T-helper 2 cell treated with Interferon-gamma antibody and Interleukin-4, amounts not matched to agents 100 ng/mL and 5 ng/mL, for 36 hours (primary cell): ENCODE data around the gene FAM216A. TPM values are rescaled to one million over a fixed set of nuclear protein-coding genes. Genes with fewer than 3 reads are reported as not detected.
"Not testable (repeated sequence)": the region's sequence is repeated elsewhere in the genome, so short reads cannot be mapped to it uniquely, and the experiment has no call there.

Source experiments
- intact Hi-C: fragments of 100-400 bp; cut with micrococcal nuclease; formaldehyde crosslinking; loops from one replicate; pipeline ENCODE4 v1.15.1; 2023
- total RNA-seq: library from RNA; stranded (reverse); gene quantifications from 2 replicates; pipeline ENCODE4 v1.2.3, GENCODE V29; 2022

FAM216A gene, protein sequence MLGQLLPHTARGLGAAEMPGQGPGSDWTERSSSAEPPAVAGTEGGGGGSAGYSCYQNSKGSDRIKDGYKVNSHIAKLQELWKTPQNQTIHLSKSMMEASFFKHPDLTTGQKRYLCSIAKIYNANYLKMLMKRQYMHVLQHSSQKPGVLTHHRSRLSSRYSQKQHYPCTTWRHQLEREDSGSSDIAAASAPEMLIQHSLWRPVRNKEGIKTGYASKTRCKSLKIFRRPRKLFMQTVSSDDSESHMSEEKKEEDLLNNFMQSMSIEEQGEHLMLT
- total RNA-seq: 19.7 and 20.1 TPM in 2 replicates

DNA sequence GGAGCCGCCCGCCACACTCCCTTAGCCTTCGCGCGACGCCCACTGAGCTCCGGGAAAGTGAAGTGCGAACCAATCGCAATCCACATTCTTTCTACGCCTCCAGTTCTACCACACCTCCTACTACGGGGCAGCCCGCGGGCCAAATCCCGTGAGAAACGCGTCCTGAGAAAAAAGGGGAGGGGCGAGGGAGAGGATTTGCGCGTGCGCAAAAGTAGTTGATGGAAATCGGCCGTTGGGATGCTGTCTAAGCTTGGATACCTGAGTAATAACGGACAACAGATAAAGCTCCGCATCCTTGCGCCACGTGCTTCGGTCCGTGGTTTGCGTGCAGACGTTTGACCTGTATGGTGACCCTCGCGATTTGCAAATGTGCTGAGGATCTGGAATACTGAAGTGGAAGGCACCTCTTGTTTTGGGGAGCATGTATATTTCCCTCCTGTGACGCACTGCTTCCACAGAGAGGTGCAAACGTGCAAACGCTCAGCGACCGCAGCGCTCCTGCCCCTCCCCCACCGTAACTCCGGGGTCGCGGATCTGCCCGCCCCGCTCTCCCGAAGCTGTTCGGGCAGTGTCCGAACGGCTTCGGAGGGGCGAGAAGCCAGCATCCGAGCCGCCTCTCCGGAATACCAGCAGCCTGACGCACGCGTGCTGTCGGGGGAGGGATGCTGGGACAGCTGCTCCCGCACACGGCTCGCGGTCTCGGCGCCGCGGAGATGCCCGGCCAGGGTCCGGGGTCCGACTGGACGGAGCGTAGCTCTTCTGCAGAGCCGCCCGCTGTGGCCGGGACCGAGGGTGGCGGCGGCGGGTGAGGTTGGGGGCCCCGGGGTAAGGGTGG is at the start of gene FAM216A, which contains the start of gene GPN3:
FAM216A (plus strand) TSS at position 632 of the 835 bp plus-strand sequence; CDS start at position 663, 31 bp downstream.
GPN3 (minus strand) TSS at position 44 of the 835 bp plus-strand sequence. CDS start 54 bp downstream, outside the sequence.
- intact Hi-C loops: loop anchor here (1.0 to 2.0 kb wide), 8 partner anchors 18 to 358 kb away; partner anchors contain the start of genes ARPC3, ATP2A2, PPTC7 and RAD9B

DNA sequence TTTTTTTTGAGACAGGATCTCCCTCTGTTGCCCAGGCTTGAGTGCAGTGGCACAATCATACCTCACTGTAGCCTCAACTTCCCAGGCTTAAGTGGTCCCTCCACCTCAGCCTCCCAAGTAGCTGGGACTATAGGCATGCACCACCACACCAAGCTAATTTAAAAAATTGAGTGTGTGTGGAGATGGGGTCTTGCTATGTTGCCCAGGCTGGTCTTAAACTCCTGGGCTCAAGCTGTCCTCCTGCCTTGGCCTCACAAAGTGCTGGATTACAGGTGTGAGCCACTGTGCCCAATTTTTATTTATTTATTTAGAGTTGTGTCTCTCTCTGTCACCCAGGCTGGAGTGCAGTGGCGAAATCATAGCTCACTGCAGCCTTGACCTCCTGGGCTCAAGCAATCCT is 48.0 kb upstream of the FAM216A start:
- intact Hi-C loops: not testable (repeated sequence)

DNA sequence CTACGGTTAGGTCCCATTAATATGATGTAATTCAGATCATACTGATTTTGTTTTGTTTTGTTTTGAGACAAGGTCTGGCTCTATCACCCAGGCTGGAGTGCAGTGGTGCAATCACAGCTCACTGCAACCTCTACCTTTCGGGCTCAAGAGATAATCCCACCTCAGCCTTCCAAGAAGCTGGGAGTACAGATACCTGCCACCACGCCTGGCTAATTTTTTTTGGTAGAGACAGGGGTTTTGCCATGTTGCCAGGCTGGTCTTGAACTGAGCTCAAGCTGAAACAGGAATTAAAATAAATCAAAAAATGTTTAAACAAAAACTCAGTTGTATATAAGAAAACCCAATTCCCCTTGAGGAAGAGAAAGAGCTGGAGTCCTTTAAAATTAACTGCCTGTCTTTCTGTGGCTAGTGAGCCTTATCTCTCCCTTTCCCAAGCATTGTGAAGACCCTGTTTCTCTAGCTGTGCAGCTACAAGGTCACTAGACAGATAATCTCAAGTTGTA is 47.4 kb upstream of the FAM216A start:
- intact Hi-C loops: no loop called here

DNA sequence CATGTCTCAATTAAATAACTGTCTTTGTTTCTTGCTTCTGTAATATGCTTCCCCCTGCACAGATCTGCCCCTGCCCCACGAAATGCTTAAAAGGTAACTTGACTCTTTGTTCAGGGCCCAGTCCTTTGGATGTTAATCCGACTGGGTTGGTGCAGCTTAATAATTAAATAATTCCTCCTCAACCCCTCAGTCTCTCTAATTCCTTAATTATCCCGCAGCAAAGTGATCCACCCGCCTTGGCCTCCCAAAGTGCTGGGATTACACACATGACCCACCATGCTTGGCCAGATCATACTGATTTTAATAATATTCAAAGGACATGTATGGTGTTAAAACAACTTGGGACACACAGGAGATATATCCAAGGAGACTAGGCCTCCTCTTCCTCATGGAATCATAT is 46.9 kb upstream of the FAM216A start:
- intact Hi-C loops: no loop called here

DNA sequence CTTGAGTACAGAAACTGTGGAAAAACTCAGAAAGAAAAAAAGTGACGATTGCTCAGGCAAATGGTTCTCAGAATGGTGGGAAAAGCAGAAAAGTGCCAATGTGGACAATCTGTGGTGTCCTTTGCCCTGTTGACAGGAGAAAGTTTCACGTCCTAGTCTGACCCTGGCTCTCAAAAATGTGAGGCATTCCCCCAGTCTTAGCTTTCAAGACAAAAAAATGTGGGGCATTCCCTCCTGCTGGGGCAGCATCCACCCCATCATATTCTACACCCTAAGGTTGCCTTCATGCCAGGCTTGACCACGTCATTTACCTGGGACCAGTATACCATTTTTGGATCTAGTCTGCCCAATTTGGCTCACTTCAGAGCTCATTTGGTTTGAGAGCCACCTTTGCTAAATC is 44.4 kb upstream of the FAM216A start:
- intact Hi-C loops: no loop called here

DNA sequence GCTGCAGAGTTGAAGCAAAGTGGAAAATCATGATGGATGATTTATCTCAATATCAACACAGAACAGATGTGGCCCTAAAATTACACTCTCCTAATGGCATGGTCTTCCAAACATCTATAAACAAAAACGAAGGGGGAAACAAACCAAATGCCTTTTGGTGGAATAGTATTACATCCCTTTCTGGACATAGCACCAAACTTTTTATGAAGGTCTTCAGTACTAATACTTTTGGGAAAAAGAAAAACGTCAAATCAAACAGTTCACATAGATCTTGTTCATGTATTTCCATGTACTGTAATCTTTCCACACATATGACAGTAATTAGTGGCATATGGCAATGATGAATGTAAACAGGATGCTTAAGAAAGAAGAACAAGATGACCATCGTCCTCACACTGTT is 42.2 kb upstream of the FAM216A start:
- intact Hi-C loops: no loop called here

DNA sequence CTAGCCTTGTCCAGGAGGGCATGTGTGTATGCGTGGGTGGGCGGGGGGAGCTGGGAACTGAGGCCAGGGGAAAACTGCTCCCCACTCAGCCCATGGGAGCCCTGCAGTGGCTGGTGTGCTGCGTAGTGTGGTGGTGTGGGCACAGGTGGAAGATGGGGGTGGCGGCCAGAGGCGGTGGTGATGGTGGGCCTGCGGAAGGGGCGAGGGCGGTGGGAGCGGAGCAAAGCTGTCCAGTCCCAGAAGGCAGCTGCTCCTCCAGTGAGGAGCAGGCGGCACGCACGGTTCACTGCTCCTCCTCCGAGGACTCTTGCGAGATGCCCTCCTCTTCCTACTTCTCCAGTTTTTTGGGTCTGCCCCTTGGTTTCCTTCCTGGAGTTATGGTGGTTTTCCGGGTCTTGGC is 39.0 kb upstream of the FAM216A start:
- intact Hi-C loops: not testable (repeated sequence)

DNA sequence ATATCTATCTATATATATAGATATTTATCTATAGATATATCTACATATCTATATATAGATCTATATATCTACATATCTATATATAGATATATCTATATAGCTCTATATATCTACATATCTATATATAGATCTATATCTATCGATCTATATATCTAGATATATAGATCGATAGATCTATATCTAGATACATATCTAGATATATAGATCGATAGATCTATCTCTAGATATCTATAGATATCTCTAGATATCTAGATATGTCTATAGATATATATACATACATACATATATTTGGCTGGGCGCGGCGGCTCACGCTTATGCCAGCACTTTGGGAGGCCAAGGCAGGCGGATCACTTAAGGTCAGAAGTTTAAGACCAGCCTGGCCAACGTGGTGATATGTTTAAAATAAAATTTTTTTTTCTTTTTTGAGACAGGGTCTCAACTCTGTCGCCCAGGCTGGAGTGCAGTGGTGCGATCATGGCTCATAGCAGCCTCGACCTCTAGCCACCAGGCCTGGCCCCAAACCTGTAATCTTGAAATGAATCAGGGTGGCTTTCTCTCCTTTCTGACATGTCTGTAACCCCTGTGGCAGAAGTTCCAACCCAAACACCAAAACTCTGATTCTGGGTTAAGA is 36.6 kb upstream of the FAM216A start:
- intact Hi-C loops: loop anchor here (1.0 kb wide), 5 partner anchors 18 to 532 kb away; partner anchors contain the start of genes ARPC3 and TCHP

DNA sequence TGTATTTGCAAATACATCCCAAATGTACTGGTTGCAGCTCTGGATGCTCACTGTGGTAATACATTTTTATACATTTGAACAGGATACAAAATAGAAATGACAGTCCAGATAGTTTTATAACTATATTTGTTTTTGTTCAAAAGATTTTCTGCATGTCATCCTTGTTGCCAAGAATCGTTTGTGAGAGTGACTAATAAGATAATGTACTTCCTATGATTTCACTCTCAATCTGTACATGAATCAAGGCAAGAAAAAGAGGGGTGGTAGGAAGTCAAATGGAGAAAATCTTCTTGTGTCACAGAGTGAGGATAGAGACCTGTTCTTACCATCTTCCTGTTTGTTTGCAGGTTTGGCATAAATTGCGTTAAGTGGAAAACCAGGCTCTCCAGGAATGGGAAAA is 32.4 kb upstream of the FAM216A start:
- intact Hi-C loops: no loop called here

DNA sequence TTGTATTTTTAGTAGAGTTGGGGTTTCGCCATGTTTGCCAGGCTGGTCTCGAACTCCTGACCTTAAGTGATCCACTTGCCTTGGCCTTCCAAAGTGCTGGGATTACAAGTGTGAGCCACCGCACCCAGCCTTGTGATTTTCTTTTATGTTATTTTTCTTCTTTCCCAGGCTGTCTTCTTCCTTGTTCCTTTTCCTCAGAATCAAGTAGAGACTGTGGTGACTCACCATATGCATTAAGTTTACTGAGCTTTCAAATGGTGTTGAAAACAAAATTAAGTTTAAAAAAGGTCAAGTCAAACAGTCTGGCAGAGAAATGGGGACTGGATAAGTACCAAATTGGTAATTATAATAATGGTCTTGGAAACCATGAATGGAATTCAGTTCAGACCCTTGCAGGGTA is 24.2 kb upstream of the FAM216A start:
- intact Hi-C loops: loop anchor here (10.0 kb wide), 1 partner anchor 440 kb away; no protein-coding TSS in a partner anchor

DNA sequence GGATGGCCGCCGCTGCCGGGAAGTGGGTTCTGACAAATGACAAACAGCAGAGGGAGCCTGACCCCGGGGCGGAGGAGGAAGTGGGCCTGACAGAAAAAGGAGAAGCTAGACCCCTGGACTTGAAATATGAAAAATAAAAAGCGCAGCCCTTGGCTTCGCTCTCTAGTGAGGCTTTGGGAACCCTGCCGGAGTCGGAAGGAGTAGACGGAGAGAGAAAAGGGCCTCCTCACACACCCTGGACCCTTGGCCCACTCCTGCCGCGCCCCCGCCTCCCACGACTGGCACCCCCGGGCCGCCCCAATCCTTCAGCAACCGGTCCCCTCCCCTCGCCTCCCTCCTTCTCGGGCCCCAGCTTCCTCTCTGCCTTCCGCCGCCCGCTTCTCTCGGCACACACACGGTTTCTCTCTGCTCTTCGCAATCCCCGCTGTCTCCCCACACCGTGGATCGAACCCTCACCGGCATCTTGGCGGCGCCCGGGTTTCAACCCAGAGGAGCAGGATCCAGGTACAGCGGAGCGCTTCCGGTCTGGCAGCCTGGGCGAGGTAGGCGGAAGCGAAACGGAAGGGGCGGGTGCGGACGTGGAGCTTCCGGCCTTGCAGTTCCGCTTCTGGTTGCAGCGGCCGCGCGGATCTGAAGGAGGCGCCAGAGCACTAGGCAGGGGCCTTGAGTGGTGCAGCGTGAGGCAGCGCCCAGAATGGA is 18.7 kb upstream of the FAM216A start, which contains the start of gene ARPC3:
ARPC3 (minus strand) TSS at position 539 of the 699 bp plus-strand sequence; CDS start at position 462, 77 bp downstream.
- intact Hi-C loops: loop anchor here (1.0 to 10.0 kb wide), 7 partner anchors 18 to 435 kb away; partner anchors contain the start of genes FAM216A, GPN3, RAD9B and VPS29

DNA sequence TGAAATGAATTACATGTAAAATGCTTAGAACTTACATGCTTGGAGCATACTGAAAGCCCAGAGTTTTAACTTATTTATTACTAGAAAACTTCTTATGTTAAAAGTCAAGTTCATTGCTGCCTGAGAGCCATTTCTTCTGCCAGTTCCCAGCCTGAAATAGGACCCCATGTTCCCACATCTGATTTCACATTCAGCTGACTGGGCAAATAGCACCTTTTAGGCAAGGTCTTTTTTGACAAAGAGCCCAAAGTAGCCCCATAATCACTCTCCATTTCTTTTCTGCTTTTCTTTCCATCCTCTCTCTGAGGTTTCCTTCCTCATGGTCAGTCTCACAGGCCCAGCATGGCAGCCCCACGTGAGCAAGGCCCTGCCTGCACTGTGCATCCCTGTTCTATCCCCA is 17.4 kb upstream of the FAM216A start:
- intact Hi-C loops: loop anchor here (5.0 kb wide), 1 partner anchor 246 kb away; no protein-coding TSS in a partner anchor

DNA sequence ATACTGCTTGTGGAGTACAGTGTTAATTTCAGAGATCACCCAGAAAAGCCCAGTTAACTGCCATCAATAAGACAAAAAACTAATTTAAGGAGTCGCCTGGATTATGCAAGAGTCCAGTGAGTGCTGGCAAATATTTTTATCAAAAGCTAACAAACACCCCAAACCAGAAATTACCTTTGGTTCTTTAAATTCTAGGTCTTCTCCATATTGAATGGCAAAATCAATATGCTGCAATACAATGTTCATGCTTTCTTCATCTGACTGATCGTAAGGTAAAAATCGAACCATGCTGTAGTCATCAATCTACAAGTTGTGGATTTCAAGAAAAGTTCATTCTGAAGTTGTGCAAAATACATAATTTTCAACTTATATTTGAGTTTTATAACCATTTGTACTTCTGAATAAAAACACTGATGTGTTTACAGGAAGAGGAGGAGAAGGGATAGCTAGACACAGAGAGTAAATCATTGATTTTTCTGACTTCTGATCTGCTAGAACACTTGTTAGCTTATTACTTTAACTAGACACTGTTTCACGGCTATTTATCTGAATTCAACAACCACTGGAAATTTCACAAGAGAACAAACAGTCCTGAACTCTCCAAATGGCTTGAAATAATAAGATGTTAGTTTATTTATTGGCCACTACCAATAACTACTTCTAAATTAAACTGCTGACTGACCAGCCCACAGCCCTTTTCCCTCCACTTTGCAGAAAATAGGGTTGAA is 14.9 kb upstream of the FAM216A start:
- intact Hi-C loops: loop anchor here (5.0 kb wide), 1 partner anchor 244 kb away; no protein-coding TSS in a partner anchor

DNA sequence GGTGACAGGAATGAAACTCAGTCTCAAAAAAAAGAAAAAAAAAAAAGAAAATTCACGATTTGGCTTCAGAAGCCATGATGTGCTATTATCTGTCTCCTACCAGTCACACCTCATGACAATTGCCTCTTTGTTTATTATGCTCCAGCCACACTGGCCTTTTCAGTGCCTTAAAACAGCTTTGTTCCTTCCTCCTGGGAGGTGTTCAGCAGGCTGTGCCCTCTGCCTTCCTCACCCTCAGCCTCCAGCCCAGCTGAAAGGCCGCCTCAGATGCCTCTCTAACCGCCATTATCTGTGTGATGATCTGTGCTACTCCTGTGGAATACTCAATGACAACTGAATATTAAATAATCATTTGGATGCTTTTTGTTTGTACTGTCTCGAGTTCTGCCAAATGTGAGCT is 9.9 kb upstream of the FAM216A start:
- intact Hi-C loops: no loop called here

DNA sequence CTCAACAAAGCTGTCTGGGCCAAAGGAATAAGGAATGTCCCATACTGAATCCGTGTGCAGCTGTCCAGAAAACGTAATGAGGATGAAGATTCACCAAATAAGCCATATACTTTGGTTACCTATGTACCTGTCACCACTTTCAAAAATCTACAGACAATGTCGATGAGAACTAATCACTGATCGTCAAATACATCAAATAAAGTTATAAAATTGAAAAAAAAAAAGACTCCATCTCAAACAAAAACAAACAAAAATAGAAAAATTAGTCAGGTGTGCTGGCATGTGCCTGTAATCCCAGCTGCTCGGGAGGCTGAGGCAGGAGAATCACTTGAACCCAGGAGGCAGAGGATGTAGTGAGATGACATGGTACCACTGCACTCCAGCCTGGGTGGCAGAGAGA is 7.5 kb upstream of the FAM216A start:
- intact Hi-C loops: not testable (repeated sequence)

DNA sequence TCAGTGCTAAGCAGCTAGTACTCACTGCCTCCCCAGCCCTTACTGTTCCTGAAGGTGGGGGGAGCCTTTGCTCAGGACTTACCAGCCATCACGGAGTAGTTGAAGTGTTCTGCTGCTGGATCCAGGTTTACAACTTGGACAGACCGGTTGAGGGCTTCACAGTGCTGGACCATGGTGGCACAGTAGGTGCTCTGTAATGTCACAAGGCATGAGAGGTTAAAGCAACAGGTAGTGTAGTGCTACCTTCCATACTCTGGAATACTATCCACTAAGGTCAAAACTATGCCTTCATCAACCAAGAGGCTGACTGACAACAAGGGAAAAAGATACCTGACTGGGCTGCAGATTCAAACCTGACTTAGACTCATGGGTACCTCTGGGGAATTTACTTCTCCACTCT is 3.6 kb upstream of the FAM216A start:
- intact Hi-C loops: no loop called here

DNA sequence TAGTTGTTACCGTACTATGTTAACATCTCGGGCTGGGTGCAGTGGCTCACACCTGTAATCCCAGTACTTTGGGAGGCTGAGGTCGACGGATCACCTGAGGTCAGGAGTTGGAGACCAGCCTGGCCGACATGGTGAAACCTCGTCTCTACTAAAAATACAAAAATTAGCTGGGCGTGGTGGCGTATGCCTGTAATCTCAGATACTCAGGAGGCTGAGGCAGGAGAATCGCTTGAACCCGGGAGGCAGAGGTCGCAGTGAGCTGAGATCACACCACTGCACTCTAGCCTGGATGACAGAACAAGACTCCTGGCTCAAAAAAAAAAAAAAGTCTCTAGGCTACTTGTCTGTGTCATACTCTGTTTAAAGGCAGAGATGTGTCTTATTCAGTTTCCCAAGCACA is 2.9 kb upstream of the FAM216A start:
- intact Hi-C loops: not testable (repeated sequence)

DNA sequence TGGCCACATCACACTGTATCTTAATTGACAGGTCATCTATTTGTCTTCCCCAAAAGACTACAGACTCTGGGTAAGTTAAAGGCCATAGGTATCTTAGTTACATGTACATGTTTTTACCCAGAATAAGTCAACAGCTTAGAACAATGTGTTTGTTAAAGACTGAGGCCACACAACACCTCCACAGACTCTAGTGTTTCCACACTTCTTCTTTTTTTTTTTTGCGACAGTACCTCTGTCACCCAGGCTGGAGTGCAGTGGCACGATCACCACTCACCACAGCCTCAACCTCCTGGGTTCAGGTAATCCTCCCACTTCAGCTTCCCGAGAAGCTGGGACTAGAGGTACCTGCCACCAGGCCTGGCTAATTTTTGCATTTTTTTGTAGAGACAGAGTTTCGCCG is 1.9 kb upstream of the FAM216A start:
- intact Hi-C loops: no loop called here

DNA sequence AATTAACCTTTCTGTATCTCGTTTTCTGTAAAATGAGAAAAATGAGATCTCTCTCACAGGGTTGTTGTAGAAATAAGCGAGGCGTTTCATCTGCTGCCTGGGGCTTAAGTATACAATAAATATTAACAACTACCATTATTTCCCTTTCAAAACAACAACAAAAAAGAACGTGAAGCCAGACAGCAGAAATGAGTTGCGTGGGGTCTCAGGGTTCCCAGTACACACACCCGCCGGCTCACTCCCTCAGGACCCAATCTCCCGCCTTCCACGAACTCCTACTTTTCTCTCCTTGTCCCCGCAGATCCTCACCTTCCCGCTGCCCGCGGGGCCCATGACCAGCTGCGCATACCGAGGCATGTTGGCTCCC is 815 bp upstream of the FAM216A start:
- intact Hi-C loops: loop anchor here (1.0 to 2.0 kb wide), 5 partner anchors 18 to 273 kb away; partner anchors contain the start of genes ARPC3, ATP2A2, PPTC7 and RAD9B

DNA sequence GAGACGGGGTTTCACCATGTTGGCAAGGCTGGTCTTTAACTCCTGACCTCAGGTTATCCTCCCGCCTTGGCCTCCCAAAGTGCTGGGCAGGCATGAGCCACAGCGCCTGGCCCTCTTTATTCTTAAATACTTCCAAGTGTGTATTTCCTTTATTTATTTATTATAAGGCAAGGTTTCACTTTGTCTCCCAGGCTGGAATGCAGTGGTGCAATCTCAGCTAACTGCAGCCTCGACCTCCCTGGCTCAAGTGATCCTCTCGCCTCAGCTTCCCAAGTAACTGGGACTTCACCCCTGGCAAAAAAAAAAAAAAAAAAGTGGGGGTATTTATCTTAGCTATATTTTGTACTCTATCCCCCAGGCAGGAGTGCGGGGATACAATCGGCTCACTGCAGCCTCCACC is 6.8 kb downstream of the FAM216A start:
- intact Hi-C loops: no loop called here
